Testis (tissue), 3 donors: ENCODE results near the gene PPP2R2C. TPM values are rescaled to one million over a fixed set of nuclear protein-coding genes. Genes with fewer than 3 reads are reported as not detected.

Experiments
- DNase-seq: peaks from one replicate; pipeline ENCODE4 v3.0.0-alpha.2; 2019
- H3K27ac ChIP-seq, 2 donors: fragments of 200-600 bp; sonication (generic); one replicate each; pipeline ENCODE4 v1.5.1; 2019
- H3K27me3 ChIP-seq: fragments of 200-600 bp; sonication (generic); one replicate; pipeline ENCODE4 v1.5.1; 2019
- H3K36me3 ChIP-seq: fragments of 200-600 bp; sonication (generic); one replicate; pipeline ENCODE4 v1.5.1; 2017; ENCODE audit warnings: low read depth; ENCODE audit errors: missing control alignments
- H3K4me1 ChIP-seq: fragments of 200-600 bp; sonication (generic); one replicate; pipeline ENCODE4 v1.5.1; 2019
- H3K4me3 ChIP-seq, 2 donors: fragments of 200-600 bp; sonication (generic); one replicate each; pipeline ENCODE4 v1.5.1; 2017 to 2019
- H3K9me3 ChIP-seq: fragments of 200-600 bp; sonication (generic); one replicate; pipeline ENCODE4 v1.5.1; 2017
- POLR2A ChIP-seq: fragments of 450-650 bp; IDR thresholded peaks from one replicate; pipeline ENCODE4 v1.6.1; 2017; ENCODE audit warnings: antibody characterized with exemption, mild to moderate bottlenecking, moderate library complexity
- WGBS, 2 donors: methylation state at CpG; one replicate each; pipeline ENCODE4 v1.1.5; 2018; 5-methylcytosine and 5-hydroxymethylcytosine counted together
- intact Hi-C: fragments of 100-400 bp; cut with DNase I; formaldehyde crosslinking; loops from one replicate; pipeline ENCODE4 v1.15.1; 2023; ENCODE audit warnings: low total_unique reads
- polyA plus RNA-seq: library from polyadenylated mRNA; stranded (reverse); fragments of 350-450 nt; fragmentation: Illumina TruSeq; extraction: RNeasy Lipid Tissue Mini Kit (QIAGEN cat#74804); gene quantifications from one replicate; pipeline ENCODE4 v1.2.3, GENCODE V29; 2014; ENCODE audit warnings: low read depth, low replicate concordance; ENCODE audit not compliant: insufficient read depth
- total RNA-seq, 2 donors: library from RNA; depleted of rRNA; stranded (reverse); fragments of >200 nt; gene quantifications; one replicate each; pipeline ENCODE4 v1.2.3, GENCODE V29; 2016
- TF ChIP-seq, protein P1 (sequence below), 3 experiments: fragments of 450-650 bp in 2 of 3; fragments of 200-600 bp in 1 of 3; sonication (generic) in 1 of 3; IDR thresholded peaks; one replicate each; pipeline ENCODE4 v1.5.1; 2016 to 2019; ENCODE audit warnings: antibody characterized with exemption in 3 of 3, mild to moderate bottlenecking in 2 of 3, moderate library complexity in 1 of 3

The PPP2R2C gene
- total and polyA plus RNA-seq, 3 donors from 2014 or later = 7.9 to 20.4 (median 13.1) TPM

DNA sequence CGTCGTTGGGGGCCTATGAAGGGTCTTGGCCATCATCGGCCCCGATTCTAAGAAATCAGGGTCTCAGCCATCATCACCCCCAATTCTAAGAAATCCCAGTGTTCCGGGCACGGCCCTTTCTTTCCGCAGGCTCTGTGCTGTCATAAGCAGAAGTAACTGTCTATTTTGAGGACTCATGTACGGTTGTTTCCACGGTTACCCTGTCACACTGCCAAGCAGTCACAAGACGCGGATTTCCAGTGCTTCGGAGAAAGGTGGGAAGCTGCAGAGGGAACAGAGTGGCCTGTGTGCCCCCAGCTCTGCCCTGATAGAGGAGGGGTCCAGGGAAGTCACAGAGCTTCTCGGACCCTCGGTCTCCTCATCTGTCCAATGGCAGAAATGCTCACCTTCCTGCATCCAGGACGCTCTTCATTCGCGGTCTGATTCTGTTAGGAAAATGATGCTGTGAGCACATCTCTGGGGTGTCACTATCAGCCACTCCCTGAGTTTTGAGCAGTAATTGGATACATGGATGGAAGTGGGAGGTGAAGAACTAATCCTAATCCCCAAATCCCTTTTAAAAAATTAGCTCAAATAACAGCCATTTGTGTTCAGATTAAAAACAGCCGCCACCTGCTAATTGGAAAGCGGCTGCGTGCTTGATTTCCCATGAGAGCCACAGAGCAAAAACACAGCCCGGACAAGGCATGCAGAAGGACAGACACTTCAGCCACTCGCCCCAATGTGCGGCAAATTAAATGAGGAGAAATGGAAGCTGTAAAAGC is 129.7 kb downstream of the PPP2R2C start:
- WGBS, 2 donors = 79 to 83% methylated on average over 22 to 23 of the region's 23 CpGs
- Histone ChIP-seq H3K27me3 (no peaks in the 10 kb centered on the region), H3K4me3 (no peak overlapping the region), H3K36me3 (no peaks in the 10 kb centered on the region), H3K9me3 (no peaks in the 10 kb centered on the region), H3K4me1 (no peaks in the 10 kb centered on the region), H3K27ac (no peak overlapping the region)
- intact Hi-C loops = no loop called here
- DNase-seq = peak; percentile 67
- TF ChIP-seq, protein P1, sequence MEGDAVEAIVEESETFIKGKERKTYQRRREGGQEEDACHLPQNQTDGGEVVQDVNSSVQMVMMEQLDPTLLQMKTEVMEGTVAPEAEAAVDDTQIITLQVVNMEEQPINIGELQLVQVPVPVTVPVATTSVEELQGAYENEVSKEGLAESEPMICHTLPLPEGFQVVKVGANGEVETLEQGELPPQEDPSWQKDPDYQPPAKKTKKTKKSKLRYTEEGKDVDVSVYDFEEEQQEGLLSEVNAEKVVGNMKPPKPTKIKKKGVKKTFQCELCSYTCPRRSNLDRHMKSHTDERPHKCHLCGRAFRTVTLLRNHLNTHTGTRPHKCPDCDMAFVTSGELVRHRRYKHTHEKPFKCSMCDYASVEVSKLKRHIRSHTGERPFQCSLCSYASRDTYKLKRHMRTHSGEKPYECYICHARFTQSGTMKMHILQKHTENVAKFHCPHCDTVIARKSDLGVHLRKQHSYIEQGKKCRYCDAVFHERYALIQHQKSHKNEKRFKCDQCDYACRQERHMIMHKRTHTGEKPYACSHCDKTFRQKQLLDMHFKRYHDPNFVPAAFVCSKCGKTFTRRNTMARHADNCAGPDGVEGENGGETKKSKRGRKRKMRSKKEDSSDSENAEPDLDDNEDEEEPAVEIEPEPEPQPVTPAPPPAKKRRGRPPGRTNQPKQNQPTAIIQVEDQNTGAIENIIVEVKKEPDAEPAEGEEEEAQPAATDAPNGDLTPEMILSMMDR (IDR thresholded peaks at IDR 0.05) = no peak
- TF ChIP-seq POLR2A = no peak

DNA sequence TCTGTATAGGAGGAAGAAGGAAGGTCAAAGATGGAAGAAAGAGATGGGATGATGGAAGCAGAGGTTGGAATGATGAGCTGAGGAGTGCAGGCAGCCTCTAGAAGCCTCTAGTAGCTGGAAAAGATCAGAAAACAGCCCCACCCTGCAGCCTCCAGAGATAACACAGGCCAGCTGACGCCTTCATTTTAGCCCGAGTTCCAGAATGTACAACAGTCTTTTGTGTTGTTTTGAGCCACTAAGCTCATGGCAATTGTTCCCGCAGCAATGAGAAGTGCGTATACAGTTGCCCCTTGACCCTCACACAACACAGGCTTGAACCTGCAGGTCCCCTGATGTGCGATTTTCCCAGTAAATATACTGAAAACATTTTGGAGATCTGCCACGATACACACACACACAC is 130.7 kb downstream of the PPP2R2C start:
- intact Hi-C loops = no loop called here
- WGBS, 2 donors = 73 to 87% methylated on average over 6 of the region's 6 CpGs
- Histone ChIP-seq H3K27ac (no peak overlapping the region), H3K4me1 (no peaks in the 10 kb centered on the region), H3K4me3 (no peak overlapping the region), H3K9me3 (no peaks in the 10 kb centered on the region), H3K27me3 (no peaks in the 10 kb centered on the region), H3K36me3 (no peaks in the 10 kb centered on the region)
- DNase-seq = no peak
- TF ChIP-seq, protein P1 (IDR thresholded peaks at IDR 0.05) = no peak
- no peak for TF ChIP-seq POLR2A

DNA sequence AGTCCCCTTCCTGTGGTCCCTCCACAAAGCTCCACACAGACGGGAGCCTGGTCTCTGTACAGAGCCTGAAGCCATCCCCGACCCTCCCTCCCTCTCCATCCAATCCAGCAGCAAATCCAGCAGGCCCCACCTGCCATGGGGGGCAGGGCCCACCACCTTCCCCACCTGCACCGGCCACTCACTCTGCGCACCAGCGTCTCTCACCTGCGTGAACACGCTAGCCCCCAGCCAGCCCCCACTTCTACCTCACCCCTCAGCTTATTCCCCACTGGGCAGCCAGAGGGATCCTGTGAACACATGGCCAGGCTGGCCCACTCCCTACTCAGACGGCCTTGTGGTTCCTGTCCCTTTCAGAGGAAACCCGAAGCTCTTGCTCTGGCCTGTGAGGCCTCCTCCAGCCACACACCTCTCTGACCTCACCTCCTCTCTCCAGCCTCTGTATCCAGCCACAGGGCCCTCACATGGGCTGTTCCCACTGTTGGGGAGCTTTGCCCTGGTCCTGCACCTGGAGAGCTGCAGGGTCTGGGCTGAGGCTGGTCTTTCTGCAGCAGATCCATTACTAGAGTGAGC is 131.9 kb downstream of the PPP2R2C start:
- Histone ChIP-seq H3K36me3 (no peaks in the 10 kb centered on the region), H3K4me3 (no peak overlapping the region), H3K27ac (no peak overlapping the region), H3K9me3 (no peaks in the 10 kb centered on the region), H3K27me3 (no peaks in the 10 kb centered on the region), H3K4me1 (no peaks in the 10 kb centered on the region)
- WGBS, 2 donors = 74 to 75% methylated on average over 9 of the region's 9 CpGs
- TF ChIP-seq, protein P1 (IDR thresholded peaks at IDR 0.05) = no peak
- no peak for TF ChIP-seq POLR2A
- intact Hi-C loops = no loop called here
- no peak for DNase-seq

DNA sequence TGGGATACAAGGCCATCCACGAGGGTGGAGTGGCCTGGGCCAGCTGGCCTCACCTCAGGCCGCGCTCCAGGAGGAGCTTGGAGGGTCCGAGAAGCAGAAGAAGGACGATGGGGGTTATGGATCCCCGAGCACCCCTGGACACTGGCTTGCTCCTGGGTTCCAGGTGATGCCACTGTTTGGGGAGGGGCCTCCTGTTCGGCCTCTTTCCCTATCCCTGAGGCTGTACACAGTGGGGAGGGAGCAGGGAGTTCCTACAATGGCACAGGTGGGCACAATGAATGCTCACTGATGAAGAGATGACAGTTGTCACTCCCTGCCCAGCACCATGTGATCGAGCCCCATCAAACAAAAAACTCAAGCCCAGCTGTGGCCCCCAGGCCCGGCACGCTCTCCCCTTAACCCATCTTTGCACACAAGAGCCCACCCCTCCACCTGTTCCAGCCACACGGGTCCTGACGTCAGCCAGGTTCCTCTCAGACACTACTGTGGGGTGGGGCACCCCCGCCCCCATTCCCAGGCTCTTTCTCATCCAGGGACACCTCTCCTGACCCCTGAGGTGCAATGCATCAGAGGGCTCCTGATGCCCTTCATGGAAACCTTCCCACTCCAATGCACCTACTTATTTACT is 132.5 kb downstream of the PPP2R2C start:
- 92 to 95% methylated on average over 12 to 13 of the region's 13 CpGs for WGBS, 2 donors
- TF ChIP-seq POLR2A = no peak
- TF ChIP-seq, protein P1 (IDR thresholded peaks at IDR 0.05) = no peak
- H3K27ac ChIP-seq = no peak overlapping the region
- intact Hi-C loops = loop anchor here (10.0 kb wide), 1 partner anchor 205 kb away; no protein-coding TSS in a partner anchor
- H3K27me3 ChIP-seq = no peaks in the 10 kb centered on the region
- no peak overlapping the region for H3K4me3 ChIP-seq
- DNase-seq = no peak
- no peaks in the 10 kb centered on the region for H3K9me3 ChIP-seq
- no peaks in the 10 kb centered on the region for H3K36me3 ChIP-seq
- H3K4me1 ChIP-seq = no peaks in the 10 kb centered on the region
